GM19239 (cell line): ENCODE data around the gene NEK6.

Experiments used
- DNase-seq: peaks from one replicate; pipeline ENCODE4 v3.0.0; 2011; ENCODE audit warnings: low spot score; ENCODE audit not compliant: insufficient read length
- FAIRE-seq: peaks from 2 replicates; lab custom pipeline; 2011; peaks lifted over from hg19 to GRCh38; lab: Jason Lieb, UNC

Gene NEK6

GRCh38 chr9:124273427-124274160 lies 15.8 kb downstream of the NEK6 start:
- DNase-seq (no peak), FAIRE-seq (no peak)

- DNase-seq (no peak), FAIRE-seq (no peak)
Measured at GRCh38 chr9:124274226-124274625, 16.5 kb downstream of the NEK6 start.

- no peak for DNase-seq
- no peak for FAIRE-seq
Measured at GRCh38 chr9:124274738-124275137, 17.0 kb downstream of the NEK6 start.

GRCh38 chr9:124277420-124277819 lies 19.7 kb downstream of the NEK6 start:
- DNase-seq (no peak), FAIRE-seq (no peak)

- DNase-seq: no peak
- FAIRE-seq: no peak
Measured at GRCh38 chr9:124278054-124278540, 20.3 kb downstream of the NEK6 start.

GRCh38 chr9:124279531-124280175 lies 21.9 kb downstream of the NEK6 start:
- FAIRE-seq (no peak), DNase-seq (no peak)

- DNase-seq: no peak
Measured at GRCh38 chr9:124280176-124280691, 22.5 kb downstream of the NEK6 start.

GRCh38 chr9:124281931-124282371 lies 24.2 kb downstream of the NEK6 start:
- DNase-seq (no peak), FAIRE-seq (no peak)

More at GRCh38 chr9:124280176-124280691, 22.5 kb downstream of the NEK6 start:
- FAIRE-seq: no peak

- FAIRE-seq (no peak), DNase-seq (no peak)
Measured at GRCh38 chr9:124282442-124283227, 24.9 kb downstream of the NEK6 start.

GRCh38 chr9:124283228-124283814 lies 25.6 kb downstream of the NEK6 start:
- no peak for FAIRE-seq

GRCh38 chr9:124284237-124284831 lies 26.6 kb downstream of the NEK6 start:
- FAIRE-seq (no peak), DNase-seq (no peak)

More at GRCh38 chr9:124283228-124283814, 25.6 kb downstream of the NEK6 start:
- DNase-seq: no peak

GRCh38 chr9:124284940-124285441 lies 27.2 kb downstream of the NEK6 start:
- DNase-seq (no peak), FAIRE-seq (no peak)

GRCh38 chr9:124285490-124285889 lies 27.7 kb downstream of the NEK6 start:
- no peak for FAIRE-seq

GRCh38 chr9:124285903-124286291 lies 28.1 kb downstream of the NEK6 start:
- DNase-seq (peak; percentile 66), FAIRE-seq (peak; percentile 97)

More at GRCh38 chr9:124285490-124285889, 27.7 kb downstream of the NEK6 start:
- no peak for DNase-seq

- DNase-seq: no peak
- FAIRE-seq: no peak
Measured at GRCh38 chr9:124286292-124286931, 28.7 kb downstream of the NEK6 start.

- FAIRE-seq: no peak
- DNase-seq: no peak
Measured at GRCh38 chr9:124290053-124290591, 32.4 kb downstream of the NEK6 start.

- peak; percentile 49 for FAIRE-seq
Measured at GRCh38 chr9:124290743-124291554, 33.2 kb downstream of the NEK6 start.

More at GRCh38 chr9:124290743-124291554, 33.2 kb downstream of the NEK6 start:
- no peak for DNase-seq
